ENCODE results near the gene DNM2.
"Not testable (repeated sequence)": the region's sequence is repeated elsewhere in the genome, so short reads cannot be mapped to it uniquely, and the experiment has no call there.

The DNM2 gene

DNA sequence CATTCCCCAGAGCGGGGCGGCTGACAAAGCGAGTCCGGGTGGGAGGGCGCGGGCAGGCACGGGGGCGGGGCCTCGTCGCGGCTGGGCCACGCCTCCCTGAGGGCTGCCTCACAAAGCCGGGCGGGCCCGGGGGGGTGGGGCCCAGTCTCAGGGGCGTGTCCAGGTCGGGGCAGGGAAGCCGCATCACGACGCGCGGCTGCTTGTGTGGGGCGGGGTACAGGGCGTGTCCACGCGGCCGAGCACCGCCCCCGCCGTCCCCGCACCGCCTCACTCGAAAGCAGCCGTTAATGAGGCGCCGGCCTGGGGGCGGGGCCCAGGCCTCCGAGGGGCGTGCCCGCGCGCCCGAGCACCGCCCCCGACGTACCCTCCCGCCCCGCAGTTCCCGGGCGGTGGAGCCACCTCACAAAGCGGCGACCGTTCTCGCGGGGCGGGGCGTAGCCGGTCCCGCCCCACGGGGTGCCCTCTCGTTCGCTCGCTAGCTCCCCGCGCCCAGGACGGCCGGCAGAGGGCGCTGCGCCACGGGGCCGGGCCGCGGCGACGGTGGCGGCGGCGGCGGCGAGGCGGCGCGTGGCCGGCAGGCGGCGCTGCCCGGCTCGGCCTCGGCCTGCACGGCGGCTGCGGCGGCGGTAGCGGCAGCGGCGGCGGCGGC is 153.2 kb downstream of the DNM2 start, which contains the start of gene CARM1:
Gene CARM1 (plus strand): TSS at position 599 of the 649 bp plus-strand sequence. CDS start 150 bp downstream, outside the sequence.
- DNase-seq = peak; percentile 91

DNA sequence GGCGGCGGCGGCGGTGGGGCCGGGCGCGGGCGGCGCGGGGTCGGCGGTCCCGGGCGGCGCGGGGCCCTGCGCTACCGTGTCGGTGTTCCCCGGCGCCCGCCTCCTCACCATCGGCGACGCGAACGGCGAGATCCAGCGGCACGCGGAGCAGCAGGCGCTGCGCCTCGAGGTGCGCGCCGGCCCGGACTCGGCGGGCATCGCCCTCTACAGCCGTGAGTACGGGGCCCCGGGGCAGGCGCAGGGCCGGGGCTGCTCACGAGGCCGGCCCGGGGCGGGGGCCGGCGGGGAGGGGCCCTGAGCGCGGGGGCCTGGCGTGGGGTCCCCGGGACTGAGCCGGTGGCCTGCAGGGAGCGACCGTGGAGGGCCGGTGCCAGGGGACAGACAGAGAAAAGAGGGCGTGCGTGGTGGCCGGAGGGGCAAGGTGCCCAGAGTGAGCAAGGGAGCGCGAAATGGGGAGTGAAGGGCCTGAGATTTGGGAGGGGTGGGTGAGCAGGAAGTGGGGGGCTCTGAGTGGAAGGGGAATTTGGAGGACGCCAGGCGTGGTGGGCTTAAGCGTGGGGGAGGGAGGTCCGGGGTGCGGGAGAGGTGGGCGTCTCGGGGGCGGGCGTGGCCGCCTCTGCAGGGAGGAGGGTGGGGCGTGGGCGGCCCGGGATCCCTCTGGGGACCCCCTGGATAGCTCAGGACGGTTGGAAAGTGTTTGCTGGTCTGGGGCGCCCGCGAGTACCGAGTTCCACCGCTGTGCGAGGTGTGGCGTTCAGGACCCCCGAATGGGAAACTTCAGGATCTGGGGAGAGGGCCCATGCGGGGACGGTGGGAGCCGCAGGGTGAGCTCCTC is 154.0 kb downstream of the DNM2 start:
- DNase-seq = no peak

DNA sequence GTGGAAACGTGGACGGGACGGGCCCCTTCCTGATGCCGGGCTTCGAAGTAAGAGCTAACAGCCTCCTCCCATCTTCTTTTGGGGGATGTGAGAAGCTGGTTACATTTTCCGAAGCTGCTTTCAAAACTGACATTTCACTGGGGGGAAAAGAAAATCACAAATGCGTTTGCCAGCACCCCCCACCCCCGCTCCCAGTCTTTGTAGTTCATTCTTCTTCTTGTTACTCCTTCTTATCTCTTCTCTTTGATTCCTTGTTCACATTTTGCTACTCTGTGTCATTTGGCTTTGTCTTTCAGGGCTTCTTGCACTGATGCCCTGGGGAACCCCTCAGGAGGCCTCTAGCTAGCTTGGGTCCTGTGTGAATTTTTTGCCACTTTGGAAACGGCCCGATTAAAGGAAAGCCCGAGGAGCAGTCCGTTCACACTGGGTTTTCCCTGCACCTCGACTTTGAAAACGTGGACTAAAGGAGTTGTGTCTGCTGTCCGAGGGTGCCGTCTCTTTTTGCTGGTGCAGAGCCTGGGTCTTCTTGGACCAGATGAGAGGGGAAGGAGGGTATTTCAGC is 154.7 kb downstream of the DNM2 start:
- no peak for DNase-seq

DNA sequence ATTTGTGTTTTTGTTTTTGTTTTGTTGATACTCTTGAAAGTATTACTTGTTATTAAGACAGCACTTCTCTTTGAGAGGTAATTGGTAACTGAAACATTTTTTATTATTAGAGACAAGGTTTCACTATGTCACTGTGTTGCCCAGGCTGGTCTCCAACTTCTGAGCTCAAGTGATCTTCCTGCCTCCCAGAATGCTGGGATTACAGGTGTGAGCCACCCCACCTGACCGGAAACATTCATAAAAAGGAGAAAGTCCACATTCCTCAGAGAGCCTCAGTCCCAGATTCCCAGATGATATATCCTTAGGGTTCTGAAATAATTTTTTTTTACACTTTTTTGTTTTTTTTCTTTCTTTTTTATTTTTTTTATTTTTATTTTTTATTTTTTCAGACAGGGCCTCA is 156.1 kb downstream of the DNM2 start:
- DNase-seq = no peak

DNA sequence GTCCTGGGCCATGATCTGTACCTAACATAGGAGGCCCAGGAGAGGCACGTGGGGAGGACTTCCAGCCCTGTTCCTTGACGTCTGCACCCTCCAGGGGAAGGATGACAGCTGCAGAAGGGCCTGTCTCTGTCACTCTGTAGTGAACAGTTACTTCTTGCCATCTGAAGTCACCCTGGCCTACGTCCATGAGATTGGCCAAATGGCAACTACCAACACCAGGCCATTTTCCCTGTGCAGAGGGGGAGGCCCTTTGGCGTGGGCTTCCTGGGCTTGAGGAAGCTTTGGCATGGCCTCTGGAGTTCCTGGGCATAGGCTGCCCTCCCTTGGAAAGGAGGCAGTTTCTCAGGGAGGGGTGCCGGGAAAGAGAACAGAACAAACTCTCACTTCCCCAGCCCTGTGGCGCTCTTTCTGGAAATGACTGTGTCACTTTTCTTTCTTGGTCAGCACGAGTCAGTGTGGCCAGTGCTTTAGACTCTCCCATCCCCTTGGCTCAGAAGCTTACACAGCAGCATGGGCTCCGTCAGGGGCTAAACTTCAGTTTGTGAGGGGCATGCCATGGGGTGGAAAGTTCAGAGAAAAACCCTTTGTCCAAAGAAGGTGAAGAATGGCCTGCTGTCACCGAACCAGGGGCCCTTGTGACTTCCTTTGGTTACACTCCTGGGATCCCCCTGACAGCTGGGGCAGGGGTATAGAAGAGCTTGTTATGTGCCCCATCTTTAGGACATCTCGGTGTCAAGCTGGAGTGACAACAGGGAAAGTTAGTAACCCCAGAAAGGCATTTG is 158.8 kb downstream of the DNM2 start:
- DNase-seq = no peak

DNA sequence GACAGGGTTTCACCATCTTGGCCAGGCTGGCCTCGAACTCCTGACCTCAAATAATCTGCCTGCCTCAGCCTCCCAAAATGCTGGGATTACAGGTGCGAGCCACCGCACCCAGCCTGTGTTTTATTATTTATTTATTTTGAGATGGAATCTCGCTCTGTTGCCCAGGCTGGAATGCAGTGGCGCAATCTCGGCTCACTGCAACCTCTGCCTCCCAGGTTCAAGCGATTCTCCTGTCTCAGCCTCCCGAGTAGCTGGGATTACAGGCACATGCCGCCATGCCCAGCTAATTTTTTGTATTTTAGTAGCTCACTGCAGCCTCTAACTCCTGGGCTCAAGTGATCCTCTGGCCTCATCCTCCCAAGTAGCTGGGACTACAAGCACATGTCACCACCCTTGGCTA is 159.7 kb downstream of the DNM2 start:
- not testable (repeated sequence) for DNase-seq

DNA sequence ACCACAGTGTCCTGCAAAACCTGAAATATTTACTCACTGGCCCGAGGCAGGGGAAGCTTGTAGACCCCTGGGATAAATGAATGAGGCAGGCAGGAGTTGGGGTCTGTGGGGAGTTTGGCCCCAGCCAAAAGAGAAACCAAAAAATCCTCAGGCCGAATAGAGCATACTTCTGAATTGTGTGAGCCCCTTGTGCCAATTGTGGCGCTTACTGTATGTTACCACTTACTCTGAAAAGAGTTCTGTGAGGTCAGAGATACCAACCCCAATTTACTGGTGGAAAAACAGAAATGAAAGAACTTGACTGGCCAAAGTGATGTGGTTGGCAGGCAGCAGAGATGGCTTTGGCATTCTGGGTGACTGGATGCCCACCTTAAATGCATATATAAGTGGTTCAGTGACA is 160.4 kb downstream of the DNM2 start:
- DNase-seq = no peak
